OCI-LY3 (cell line): ENCODE measurements around the gene ARID1B.

Experiments
- H2AFZ ChIP-seq: fragments of 200-600, 300-600 bp; shearing (Covaris generic); 2 replicates; pipeline ENCODE4 v1.6.0; 2014; ENCODE audit warnings: antibody characterized with exemption, low read depth, low read length
- H3K27ac ChIP-seq: fragments of 200-600, 300-600 bp; sonication (generic); 2 replicates; pipeline ENCODE4 v1.5.1; 2014; ENCODE audit warnings: mild to moderate bottlenecking, low read length, moderate library complexity, mixed read lengths
- H3K27me3 ChIP-seq: fragments of 200-600, 300-600 bp; sonication (generic); 2 replicates; pipeline ENCODE4 v1.6.1; 2014; ENCODE audit warnings: low read depth, low read length, mixed read lengths
- H3K36me3 ChIP-seq: fragments of 200-600, 300-600 bp; sonication (generic); replicated peaks from 2 replicates; pipeline ENCODE3; 2014; ENCODE audit warnings: low read depth, low read length, mixed read lengths
- H3K4me1 ChIP-seq: fragments of 300-600, 200-600 bp; sonication (generic); 2 replicates; pipeline ENCODE4 v1.6.1; 2014; ENCODE audit warnings: low read length, mixed read lengths
- H3K4me2 ChIP-seq: fragments of 200-600, 300-600 bp; sonication (generic); 2 replicates; pipeline ENCODE4 v1.6.1; 2014; ENCODE audit warnings: low read length, mixed read lengths
- H3K4me3 ChIP-seq: fragments of 300-600, 200-600 bp; sonication (generic); 2 replicates; pipeline ENCODE4 v1.5.1; 2014; ENCODE audit warnings: antibody characterized with exemption, mild to moderate bottlenecking, low read length, moderate library complexity
- H3K79me2 ChIP-seq: fragments of 300-600, 200-600 bp; shearing (Covaris generic); 2 replicates; pipeline ENCODE4 v1.6.1; 2014; ENCODE audit warnings: mild to moderate bottlenecking, low read length, mixed read lengths
- H3K9ac ChIP-seq: fragments of 300-600, 200-600 bp; shearing (Covaris generic); 2 replicates; pipeline ENCODE4 v1.6.0; 2014; ENCODE audit warnings: mild to moderate bottlenecking, low read length, moderate library complexity
- H3K9me3 ChIP-seq: fragments of 200-600, 300-600 bp; shearing (Covaris generic); 2 replicates; pipeline ENCODE4 v1.6.1; 2014; ENCODE audit warnings: low read length, mixed read lengths; ENCODE audit not compliant: insufficient read depth
- H4K20me1 ChIP-seq: fragments of 200-600, 300-600 bp; sonication (generic); 2 replicates; pipeline ENCODE4 v1.6.1; 2016; ENCODE audit warnings: low read length, mixed read lengths; ENCODE audit not compliant: insufficient read depth
- CTCF ChIP-seq: fragments of 200-600, 300-600 bp; sonication (generic); IDR thresholded peaks from 2 replicates; pipeline ENCODE4 v1.5.1; 2014; ENCODE audit warnings: antibody characterized with exemption, low read length, low read depth
- EZH2phosphoT487 ChIP-seq: fragments of 200-600 bp; shearing (Covaris generic); IDR thresholded peaks from 2 replicates; pipeline ENCODE4 v1.6.1; 2018; ENCODE audit warnings: antibody characterized with exemption, mixed run types, low read depth

ARID1B gene

GRCh38 chr6:157019115-157019641 is 242.0 kb downstream of the ARID1B start:
- TF ChIP-seq CTCF (no peak), EZH2phosphoT487 (no peak)
- H3K9ac ChIP-seq = no peak overlapping the region
- no peaks in the 10 kb centered on the region for H3K27me3 ChIP-seq
- H3K4me1 ChIP-seq = peaks cover 28% of the 10 kb centered on the region
- H3K27ac ChIP-seq = peak overlapping the region; percentile 31; the same call in 1 of the 2 replicates
- peaks cover 43% of the 10 kb centered on the region for H3K79me2 ChIP-seq
- H2AFZ ChIP-seq = no peak overlapping the region
- H3K36me3 ChIP-seq = no peaks in the 10 kb centered on the region
- H3K9me3 ChIP-seq = no peaks in the 10 kb centered on the region
- peak overlapping the region; percentile 68 for H3K4me3 ChIP-seq
- H4K20me1 ChIP-seq = peaks cover 24% of the 10 kb centered on the region
- peak overlapping the region; percentile 81 for H3K4me2 ChIP-seq

- peaks cover 49% of the 10 kb centered on the region for H3K79me2 ChIP-seq
- peak overlapping the region; percentile 31; the same call in 1 of the 2 replicates for H3K27ac ChIP-seq
- H3K36me3 ChIP-seq = no peaks in the 10 kb centered on the region
- peak overlapping the region; percentile 85; the same call in 1 of the 2 replicates for H3K9ac ChIP-seq
- TF ChIP-seq EZH2phosphoT487 = no peak
- TF ChIP-seq CTCF = peak; percentile 26
- H3K4me1 ChIP-seq = peaks cover 28% of the 10 kb centered on the region
- no peaks in the 10 kb centered on the region for H3K27me3 ChIP-seq
- peak overlapping the region; percentile 68 for H3K4me3 ChIP-seq
- no peak overlapping the region for H2AFZ ChIP-seq
- no peaks in the 10 kb centered on the region for H3K9me3 ChIP-seq
- peak overlapping the region; percentile 81 for H3K4me2 ChIP-seq
- H4K20me1 ChIP-seq = peaks cover 24% of the 10 kb centered on the region
These were observed 242.6 kb downstream of the ARID1B start for GRCh38 chr6:157019733-157020132.

GRCh38 chr6:157020398-157020797 is 243.2 kb downstream of the ARID1B start:
- H4K20me1 ChIP-seq = peaks cover 20% of the 10 kb centered on the region
- no peak overlapping the region for H2AFZ ChIP-seq
- H3K9me3 ChIP-seq = no peaks in the 10 kb centered on the region
- peak overlapping the region; percentile 85 for H3K9ac ChIP-seq
- H3K27me3 ChIP-seq = no peaks in the 10 kb centered on the region
- H3K4me1 ChIP-seq = peaks cover 28% of the 10 kb centered on the region
- peak overlapping the region; percentile 81 for H3K4me2 ChIP-seq
- peak overlapping the region; percentile 91 for H3K4me3 ChIP-seq
- H3K79me2 ChIP-seq = peaks cover 49% of the 10 kb centered on the region
- TF ChIP-seq CTCF (no peak), EZH2phosphoT487 (no peak)
- peak overlapping the region; percentile 84 for H3K27ac ChIP-seq
- H3K36me3 ChIP-seq = no peaks in the 10 kb centered on the region

GRCh38 chr6:157020881-157021343 is 243.7 kb downstream of the ARID1B start:
- Histone ChIP-seq H3K4me2 (peak overlapping the region; percentile 81), H3K9ac (peak overlapping the region; percentile 85), H3K27ac (peak overlapping the region; percentile 84), H3K4me1 (peaks cover 24% of the 10 kb centered on the region), H3K79me2 (peaks cover 48% of the 10 kb centered on the region), H3K4me3 (peak overlapping the region; percentile 91), H3K9me3 (no peaks in the 10 kb centered on the region), H2AFZ (0 out of 2 replicates have a peak overlapping the region, but pooled peaks have one; percentile 25), H3K36me3 (no peaks in the 10 kb centered on the region), H4K20me1 (peaks cover 17% of the 10 kb centered on the region), H3K27me3 (no peaks in the 10 kb centered on the region)
- no peak for TF ChIP-seq CTCF
- TF ChIP-seq EZH2phosphoT487 = no peak
